HTR-8/SVneo (cell line): ENCODE data around the gene EMC7.
A peak's percentile ranks its signal among the peaks of the same experiment; 100 is the strongest.

Experiments used
- DNase-seq: peaks from one replicate; pipeline ENCODE4 v3.0.0; 2011; ENCODE audit warnings: low spot score, mixed read lengths; ENCODE audit not compliant: insufficient read length
- FAIRE-seq: peaks from 2 replicates; lab custom pipeline; 2011; peaks lifted over from hg19 to GRCh38; lab: Jason Lieb, UNC

EMC7 gene

DNA sequence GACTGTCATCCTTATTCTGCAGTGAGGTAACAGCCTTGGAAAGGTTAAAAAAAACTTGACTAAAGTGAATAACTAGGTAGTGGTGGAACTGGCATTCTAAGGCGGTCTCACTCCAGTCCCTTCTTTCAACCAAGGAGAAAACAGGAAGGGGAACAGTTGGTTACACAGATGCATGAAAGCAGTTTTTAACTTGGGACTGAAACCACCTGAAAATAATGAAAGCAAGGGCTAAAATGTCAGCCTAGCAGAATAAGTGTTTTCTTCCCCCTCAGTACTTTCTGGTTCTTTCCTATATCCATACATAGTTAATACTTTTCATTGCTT is 61.9 kb downstream of the EMC7 start:
- FAIRE-seq: no peak
- DNase-seq: no peak

DNA sequence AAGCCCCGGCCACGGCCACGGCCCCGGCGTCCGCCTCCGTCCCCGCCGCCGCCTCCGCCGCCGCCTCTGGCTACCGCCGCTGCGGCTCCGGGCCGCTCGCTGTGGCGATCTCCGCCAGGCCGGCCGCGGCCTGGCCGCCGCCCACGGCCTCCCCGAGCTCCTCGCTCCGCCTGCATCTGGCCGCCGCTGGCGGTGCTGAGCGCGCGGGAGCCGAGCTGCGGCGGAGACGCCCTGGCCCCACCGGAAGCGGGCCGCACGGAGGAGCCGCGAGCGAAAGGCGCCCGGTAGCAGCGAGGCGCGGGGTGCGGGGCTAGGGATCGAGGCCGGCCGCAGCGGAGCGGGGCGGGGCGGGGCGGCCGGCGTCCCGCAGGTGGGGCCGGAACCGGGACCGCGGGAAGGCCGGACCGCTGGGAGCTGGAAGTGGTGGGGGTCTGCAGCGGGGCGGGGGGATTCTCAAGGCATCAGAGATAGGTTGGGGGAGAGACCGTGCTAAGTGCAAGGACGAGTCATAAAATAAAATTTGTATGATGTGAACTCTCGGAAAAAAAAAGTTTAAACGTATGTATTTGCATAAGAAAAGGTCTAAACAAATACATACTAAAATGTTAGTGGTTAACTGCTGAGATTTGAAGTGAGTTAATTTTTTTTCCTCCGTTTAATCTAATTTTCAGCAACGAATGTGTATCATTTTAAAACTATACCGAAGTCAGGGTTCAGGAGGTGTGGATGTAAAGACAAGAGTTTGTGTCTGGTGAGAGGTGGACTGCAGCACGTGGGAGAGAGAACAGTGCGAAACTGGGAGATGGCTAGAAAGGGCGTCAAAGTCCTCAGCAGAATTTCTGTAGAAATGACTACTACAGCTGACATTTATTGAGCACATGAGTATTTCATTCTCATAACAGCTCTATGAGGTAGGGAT is 62.5 kb downstream of the EMC7 start, which contains the start of gene AVEN:
TSS of gene AVEN (minus strand) at position 334 of the 919 bp plus-strand sequence. CDS start at position 176, 158 bp downstream.
- peak; percentile 73 for FAIRE-seq
- no peak for DNase-seq

DNA sequence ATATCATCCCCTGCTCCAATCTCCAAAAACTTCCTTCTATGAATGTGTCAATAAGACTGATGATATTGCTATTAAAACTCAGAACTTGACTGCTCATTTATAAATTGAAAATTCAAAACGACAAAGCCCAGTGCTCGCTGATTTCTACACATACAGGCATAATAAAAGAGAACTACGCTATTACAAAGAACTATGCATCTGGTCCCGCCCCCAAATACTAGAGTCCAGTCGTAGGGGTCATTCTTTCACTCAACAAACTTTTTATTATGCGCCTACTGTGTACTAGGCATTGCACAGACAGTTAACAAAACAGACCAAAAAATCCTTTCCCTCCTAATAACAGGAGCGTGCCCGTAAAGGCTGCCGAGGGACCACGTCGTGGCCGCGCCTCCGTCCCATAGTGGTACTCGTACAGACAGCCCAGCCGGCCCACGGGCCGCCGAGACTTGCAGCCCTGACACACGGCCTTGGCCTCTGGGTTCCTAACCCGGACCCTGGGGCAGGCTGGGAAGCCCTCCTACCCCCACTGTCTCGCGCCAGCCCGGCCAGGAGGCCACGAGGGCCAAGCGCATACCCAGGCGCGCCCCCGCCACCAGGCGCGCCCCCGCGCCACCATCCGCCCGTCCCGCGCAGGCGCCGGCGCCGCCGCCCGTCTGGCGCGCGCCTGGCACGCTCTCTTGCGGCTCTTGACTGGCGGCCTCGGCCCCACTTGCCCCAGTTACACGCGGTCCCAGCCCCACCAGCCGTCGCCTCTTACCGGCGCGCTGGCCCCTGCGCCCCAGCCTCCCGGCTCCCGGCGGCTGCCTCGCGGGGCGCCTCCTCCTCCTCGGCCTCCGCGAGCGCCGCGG is 63.4 kb downstream of the EMC7 start:
- DNase-seq: peak; percentile 61
- FAIRE-seq: peak; percentile 81
